ENCODE measurements around the gene STK38L.

STK38L gene

GRCh38 chr12:27347779-27348178 is 103.7 kb downstream of the STK38L start:
- DNase-seq (ENCODE audit: low read depth) = no peak

GRCh38 chr12:27351476-27351875 is 107.4 kb downstream of the STK38L start:
- no peak for DNase-seq (ENCODE audit: low read depth)

- DNase-seq (ENCODE audit: low read depth) = no peak
Measured at GRCh38 chr12:27355486-27355885, 111.4 kb downstream of the STK38L start.

GRCh38 chr12:27355979-27356378 is 111.9 kb downstream of the STK38L start:
- DNase-seq (ENCODE audit: low read depth) = no peak

GRCh38 chr12:27359578-27360340 is 115.7 kb downstream of the STK38L start:
- no peak for DNase-seq (ENCODE audit: low read depth)

- no peak for DNase-seq (ENCODE audit: low read depth)
Measured at GRCh38 chr12:27361372-27361771, 117.3 kb downstream of the STK38L start.

GRCh38 chr12:27366621-27367020 is 122.5 kb downstream of the STK38L start:
- DNase-seq (ENCODE audit: low read depth) = no peak

GRCh38 chr12:27367078-27367477 is 123.0 kb downstream of the STK38L start:
- no peak for DNase-seq (ENCODE audit: low read depth)

Data from T-helper 22 cell (primary cell).